OCI-LY3 (cell line): Measurements from ENCODE around the gene MFAP2.

ENCODE experiments used
- H2AFZ ChIP-seq: fragments of 200-600, 300-600 bp; shearing (Covaris generic); 2 replicates; pipeline ENCODE4 v1.6.0; 2014; ENCODE audit warnings: antibody characterized with exemption, low read depth, low read length
- H3K27ac ChIP-seq: fragments of 200-600, 300-600 bp; sonication (generic); 2 replicates; pipeline ENCODE4 v1.5.1; 2014; ENCODE audit warnings: mild to moderate bottlenecking, low read length, moderate library complexity, mixed read lengths
- H3K27me3 ChIP-seq: fragments of 200-600, 300-600 bp; sonication (generic); 2 replicates; pipeline ENCODE4 v1.6.1; 2014; ENCODE audit warnings: low read depth, low read length, mixed read lengths
- H3K36me3 ChIP-seq: fragments of 200-600, 300-600 bp; sonication (generic); replicated peaks from 2 replicates; pipeline ENCODE3; 2014; ENCODE audit warnings: low read depth, low read length, mixed read lengths
- H3K4me1 ChIP-seq: fragments of 300-600, 200-600 bp; sonication (generic); 2 replicates; pipeline ENCODE4 v1.6.1; 2014; ENCODE audit warnings: low read length, mixed read lengths
- H3K4me2 ChIP-seq: fragments of 200-600, 300-600 bp; sonication (generic); 2 replicates; pipeline ENCODE4 v1.6.1; 2014; ENCODE audit warnings: low read length, mixed read lengths
- H3K4me3 ChIP-seq: fragments of 300-600, 200-600 bp; sonication (generic); 2 replicates; pipeline ENCODE4 v1.5.1; 2014; ENCODE audit warnings: antibody characterized with exemption, mild to moderate bottlenecking, low read length, moderate library complexity
- H3K79me2 ChIP-seq: fragments of 300-600, 200-600 bp; shearing (Covaris generic); 2 replicates; pipeline ENCODE4 v1.6.1; 2014; ENCODE audit warnings: mild to moderate bottlenecking, low read length, mixed read lengths
- H3K9ac ChIP-seq: fragments of 300-600, 200-600 bp; shearing (Covaris generic); 2 replicates; pipeline ENCODE4 v1.6.0; 2014; ENCODE audit warnings: mild to moderate bottlenecking, low read length, moderate library complexity
- H3K9me3 ChIP-seq: fragments of 200-600, 300-600 bp; shearing (Covaris generic); 2 replicates; pipeline ENCODE4 v1.6.1; 2014; ENCODE audit warnings: low read length, mixed read lengths; ENCODE audit not compliant: insufficient read depth
- H4K20me1 ChIP-seq: fragments of 200-600, 300-600 bp; sonication (generic); 2 replicates; pipeline ENCODE4 v1.6.1; 2016; ENCODE audit warnings: low read length, mixed read lengths; ENCODE audit not compliant: insufficient read depth
- EZH2phosphoT487 ChIP-seq: fragments of 200-600 bp; shearing (Covaris generic); IDR thresholded peaks from 2 replicates; pipeline ENCODE4 v1.6.1; 2018; ENCODE audit warnings: antibody characterized with exemption, mixed run types, low read depth
- TF ChIP-seq, protein P1 (sequence below): fragments of 200-600, 300-600 bp; sonication (generic); IDR thresholded peaks from 2 replicates; pipeline ENCODE4 v1.5.1; 2014; ENCODE audit warnings: antibody characterized with exemption, low read length, low read depth

The MFAP2 gene

GRCh38 chr1:16980473-16981268 lies at the start of gene MFAP2:
Gene MFAP2 (minus strand): TSS chr1:16980620. CDS start chr1:16978273, 2,347 bp downstream.
- H3K4me2 ChIP-seq = no peak within 1 kb of the TSS
- H3K4me1 ChIP-seq = no peaks in the 10 kb centered on the region
- H3K79me2 ChIP-seq = no peaks in the 10 kb centered on the region
- H3K36me3 ChIP-seq = no peaks in the 10 kb centered on the region
- H3K27me3 ChIP-seq = no peaks in the 10 kb centered on the region
- no peak within 1 kb of the TSS for H2AFZ ChIP-seq
- no peak within 1 kb of the TSS for H3K27ac ChIP-seq
- H3K9me3 ChIP-seq = no peaks in the 10 kb centered on the region
- no peak within 1 kb of the TSS for H3K9ac ChIP-seq
- H3K4me3 ChIP-seq = no peak within 1 kb of the TSS
- no peak for TF ChIP-seq EZH2phosphoT487
- TF ChIP-seq, protein P1, sequence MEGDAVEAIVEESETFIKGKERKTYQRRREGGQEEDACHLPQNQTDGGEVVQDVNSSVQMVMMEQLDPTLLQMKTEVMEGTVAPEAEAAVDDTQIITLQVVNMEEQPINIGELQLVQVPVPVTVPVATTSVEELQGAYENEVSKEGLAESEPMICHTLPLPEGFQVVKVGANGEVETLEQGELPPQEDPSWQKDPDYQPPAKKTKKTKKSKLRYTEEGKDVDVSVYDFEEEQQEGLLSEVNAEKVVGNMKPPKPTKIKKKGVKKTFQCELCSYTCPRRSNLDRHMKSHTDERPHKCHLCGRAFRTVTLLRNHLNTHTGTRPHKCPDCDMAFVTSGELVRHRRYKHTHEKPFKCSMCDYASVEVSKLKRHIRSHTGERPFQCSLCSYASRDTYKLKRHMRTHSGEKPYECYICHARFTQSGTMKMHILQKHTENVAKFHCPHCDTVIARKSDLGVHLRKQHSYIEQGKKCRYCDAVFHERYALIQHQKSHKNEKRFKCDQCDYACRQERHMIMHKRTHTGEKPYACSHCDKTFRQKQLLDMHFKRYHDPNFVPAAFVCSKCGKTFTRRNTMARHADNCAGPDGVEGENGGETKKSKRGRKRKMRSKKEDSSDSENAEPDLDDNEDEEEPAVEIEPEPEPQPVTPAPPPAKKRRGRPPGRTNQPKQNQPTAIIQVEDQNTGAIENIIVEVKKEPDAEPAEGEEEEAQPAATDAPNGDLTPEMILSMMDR = no peak
- H4K20me1 ChIP-seq = no peaks in the 10 kb centered on the region

- no peak overlapping the region for H3K27ac ChIP-seq
- no peaks in the 10 kb centered on the region for H4K20me1 ChIP-seq
- no peak overlapping the region for H3K4me3 ChIP-seq
- no peaks in the 10 kb centered on the region for H3K79me2 ChIP-seq
- H3K9me3 ChIP-seq = no peaks in the 10 kb centered on the region
- H3K9ac ChIP-seq = no peak overlapping the region
- no peak overlapping the region for H2AFZ ChIP-seq
- no peaks in the 10 kb centered on the region for H3K27me3 ChIP-seq
- no peaks in the 10 kb centered on the region for H3K36me3 ChIP-seq
- H3K4me1 ChIP-seq = no peaks in the 10 kb centered on the region
- TF ChIP-seq, protein P1 = no peak
- TF ChIP-seq EZH2phosphoT487 = no peak
- no peak overlapping the region for H3K4me2 ChIP-seq
These were observed 49.8 kb upstream of the MFAP2 start for GRCh38 chr1:17030206-17030605.

GRCh38 chr1:17028662-17029188 lies 48.3 kb upstream of the MFAP2 start:
- H3K9me3 ChIP-seq = no peaks in the 10 kb centered on the region
- no peaks in the 10 kb centered on the region for H3K79me2 ChIP-seq
- TF ChIP-seq EZH2phosphoT487 = no peak
- TF ChIP-seq, protein P1 = no peak
- H3K27ac ChIP-seq = no peak overlapping the region
- H3K27me3 ChIP-seq = no peaks in the 10 kb centered on the region
- no peak overlapping the region for H3K4me2 ChIP-seq
- H3K4me3 ChIP-seq = no peak overlapping the region
- H3K9ac ChIP-seq = no peak overlapping the region
- no peak overlapping the region for H2AFZ ChIP-seq
- peaks cover 13% of the 10 kb centered on the region for H3K4me1 ChIP-seq
- H3K36me3 ChIP-seq = peaks cover 2% of the 10 kb centered on the region
- no peaks in the 10 kb centered on the region for H4K20me1 ChIP-seq

GRCh38 chr1:17027900-17028299 lies 47.5 kb upstream of the MFAP2 start:
- Histone ChIP-seq H3K79me2 (no peaks in the 10 kb centered on the region), H3K27ac (no peak overlapping the region), H3K9me3 (no peaks in the 10 kb centered on the region), H3K9ac (no peak overlapping the region), H3K4me1 (peaks cover 21% of the 10 kb centered on the region), H2AFZ (no peak overlapping the region), H3K4me3 (no peak overlapping the region), H3K36me3 (peaks cover 2% of the 10 kb centered on the region), H4K20me1 (0 out of 2 replicates have a peak, but pooled peaks cover under 1% of the 10 kb centered on the region), H3K4me2 (no peak overlapping the region), H3K27me3 (no peaks in the 10 kb centered on the region)
- TF ChIP-seq, protein P1 = no peak
- no peak for TF ChIP-seq EZH2phosphoT487
